Frontal cortex (tissue), 4 donors: Measurements from ENCODE around the gene EGFR. TPM values are rescaled to one million over a fixed set of nuclear protein-coding genes. Genes with fewer than 3 reads are reported as not detected.

Source experiments
- DNase-seq, 2 donors: peaks; one replicate each; pipeline ENCODE4 v3.0.0; 2012; ENCODE audit warnings: low spot score in 2 of 2
- FAIRE-seq: peaks from 2 replicates; lab custom pipeline; 2012; peaks lifted over from hg19 to GRCh38; lab: Jason Lieb, UNC
- total RNA-seq: library from RNA; depleted of rRNA; stranded (reverse); fragments of >200 nt; gene quantifications from one replicate; pipeline ENCODE4 v1.2.3, GENCODE V29; 2014
- donor health status: control.
- donor health status: control.
- donor health status: control.

The EGFR gene
- total RNA-seq, 1 donor from 2014 or later, result 5.3 TPM

- FAIRE-seq (no peak), DNase-seq (no peak)
These were observed 114.2 kb downstream of the EGFR start for GRCh38 chr7:55132890-55133551.

- no peak for DNase-seq
- no peak for FAIRE-seq
These were observed 115.0 kb downstream of the EGFR start for GRCh38 chr7:55133630-55134358.

- DNase-seq (no peak), FAIRE-seq (no peak)
These were observed 115.5 kb downstream of the EGFR start for GRCh38 chr7:55134359-55134725.

GRCh38 chr7:55134786-55135185 is 116.0 kb downstream of the EGFR start:
- FAIRE-seq (no peak), DNase-seq (no peak)

GRCh38 chr7:55135462-55135861 is 116.6 kb downstream of the EGFR start:
- DNase-seq, result no peak
- FAIRE-seq, result peak; percentile 15

- DNase-seq, result no peak
- FAIRE-seq, result no peak
These were observed 119.8 kb downstream of the EGFR start for GRCh38 chr7:55138663-55139062.

- FAIRE-seq (no peak), DNase-seq (no peak)
These were observed 121.6 kb downstream of the EGFR start for GRCh38 chr7:55140221-55140940.

GRCh38 chr7:55140941-55141278 is 122.1 kb downstream of the EGFR start:
- no peak for DNase-seq
- no peak for FAIRE-seq

GRCh38 chr7:55142919-55143600 is 124.2 kb downstream of the EGFR start:
- FAIRE-seq (no peak), DNase-seq (no peak)

- FAIRE-seq (no peak), DNase-seq (no peak)
These were observed 125.8 kb downstream of the EGFR start for GRCh38 chr7:55144333-55145317.

- FAIRE-seq, result no peak
- DNase-seq, result no peak
These were observed 126.8 kb downstream of the EGFR start for GRCh38 chr7:55145606-55146005.

GRCh38 chr7:55147101-55147500 is 128.3 kb downstream of the EGFR start:
- FAIRE-seq, result no peak

GRCh38 chr7:55147736-55148135 is 128.9 kb downstream of the EGFR start:
- DNase-seq, result no peak
- no peak for FAIRE-seq

More at GRCh38 chr7:55147101-55147500, 128.3 kb downstream of the EGFR start:
- DNase-seq, result no peak

GRCh38 chr7:55148571-55148970 is 129.8 kb downstream of the EGFR start:
- DNase-seq (no peak), FAIRE-seq (no peak)

- no peak for FAIRE-seq
These were observed 130.2 kb downstream of the EGFR start for GRCh38 chr7:55149001-55149400.

GRCh38 chr7:55150166-55150565 is 131.3 kb downstream of the EGFR start:
- no peak for FAIRE-seq

More at GRCh38 chr7:55149001-55149400, 130.2 kb downstream of the EGFR start:
- DNase-seq, result no peak

GRCh38 chr7:55150709-55151451 is 132.1 kb downstream of the EGFR start:
- DNase-seq (no peak), FAIRE-seq (no peak)

More at GRCh38 chr7:55150166-55150565, 131.3 kb downstream of the EGFR start:
- no peak for DNase-seq

- no peak for DNase-seq
- FAIRE-seq, result no peak
These were observed 133.7 kb downstream of the EGFR start for GRCh38 chr7:55152516-55152915.

- no peak for FAIRE-seq
- no peak for DNase-seq
These were observed 135.3 kb downstream of the EGFR start for GRCh38 chr7:55154096-55154495.
